Fibroblast of the aortic adventitia (primary cell): ENCODE results near the gene SH3BGRL. TPM values are rescaled to one million over a fixed set of nuclear protein-coding genes. Genes with fewer than 3 reads are reported as not detected.

Experiments
- DNase-seq: peaks from one replicate; pipeline ENCODE4 v3.0.0-alpha.2; 2010; ENCODE audit warnings: low read depth
- H3K4me3 ChIP-seq: 2 replicates; pipeline ENCODE4 v1.5.1; 2011; ENCODE audit warnings: low read depth, mild to moderate bottlenecking, control low read depth, low read length, moderate library complexity
- CTCF ChIP-seq: IDR thresholded peaks from 2 replicates; pipeline ENCODE4 v1.5.1; 2011; ENCODE audit warnings: mild to moderate bottlenecking, low read length, control low read depth, inconsistent platforms; ENCODE audit not compliant: insufficient read depth
- total RNA-seq: library from RNA; depleted of rRNA; stranded (reverse); fragments of >200 nt; gene quantifications from 2 replicates; pipeline ENCODE4 v1.2.3, GENCODE V29; 2012; ENCODE audit warnings: low replicate concordance

Gene SH3BGRL
- total RNA-seq, 1 donor: 132 TPM

GRCh38 chrX:81229901-81230300 is 28.0 kb downstream of the SH3BGRL start:
- TF ChIP-seq CTCF: no peak
- no peak for DNase-seq
- no peak overlapping the region for H3K4me3 ChIP-seq

- no peak for TF ChIP-seq CTCF
- no peak for DNase-seq
- no peak overlapping the region for H3K4me3 ChIP-seq
Observed at GRCh38 chrX:81231476-81231875, 29.6 kb downstream of the SH3BGRL start.

GRCh38 chrX:81232218-81232617 is 30.3 kb downstream of the SH3BGRL start:
- TF ChIP-seq CTCF: no peak
- DNase-seq: no peak

GRCh38 chrX:81237516-81237915 is 35.6 kb downstream of the SH3BGRL start:
- no peak overlapping the region for H3K4me3 ChIP-seq
- DNase-seq: no peak
- no peak for TF ChIP-seq CTCF

More at GRCh38 chrX:81232218-81232617, 30.3 kb downstream of the SH3BGRL start:
- H3K4me3 ChIP-seq: no peak overlapping the region

- no peak for TF ChIP-seq CTCF
- DNase-seq: no peak
Observed at GRCh38 chrX:81238166-81238565, 36.3 kb downstream of the SH3BGRL start.

GRCh38 chrX:81240701-81241331 is 38.9 kb downstream of the SH3BGRL start:
- no peak for TF ChIP-seq CTCF
- H3K4me3 ChIP-seq: no peak overlapping the region
- DNase-seq: no peak

More at GRCh38 chrX:81238166-81238565, 36.3 kb downstream of the SH3BGRL start:
- H3K4me3 ChIP-seq: no peak overlapping the region

- DNase-seq: no peak
- no peak overlapping the region for H3K4me3 ChIP-seq
- no peak for TF ChIP-seq CTCF
Observed at GRCh38 chrX:81241753-81242152, 39.9 kb downstream of the SH3BGRL start.
